HG02973 (cell line): ENCODE results near the gene COLEC12.
"Not testable (repeated sequence)": the region's sequence is repeated elsewhere in the genome, so short reads cannot be mapped to it uniquely, and the experiment has no call there.

Experiments
- ATAC-seq: cut with Tn5 transposase; IDR thresholded peaks from one replicate; pipeline ENCODE4 v1.9.1; 2021; ENCODE audit warnings: moderate library complexity; ENCODE audit not compliant: unreplicated experiment

COLEC12 gene

DNA sequence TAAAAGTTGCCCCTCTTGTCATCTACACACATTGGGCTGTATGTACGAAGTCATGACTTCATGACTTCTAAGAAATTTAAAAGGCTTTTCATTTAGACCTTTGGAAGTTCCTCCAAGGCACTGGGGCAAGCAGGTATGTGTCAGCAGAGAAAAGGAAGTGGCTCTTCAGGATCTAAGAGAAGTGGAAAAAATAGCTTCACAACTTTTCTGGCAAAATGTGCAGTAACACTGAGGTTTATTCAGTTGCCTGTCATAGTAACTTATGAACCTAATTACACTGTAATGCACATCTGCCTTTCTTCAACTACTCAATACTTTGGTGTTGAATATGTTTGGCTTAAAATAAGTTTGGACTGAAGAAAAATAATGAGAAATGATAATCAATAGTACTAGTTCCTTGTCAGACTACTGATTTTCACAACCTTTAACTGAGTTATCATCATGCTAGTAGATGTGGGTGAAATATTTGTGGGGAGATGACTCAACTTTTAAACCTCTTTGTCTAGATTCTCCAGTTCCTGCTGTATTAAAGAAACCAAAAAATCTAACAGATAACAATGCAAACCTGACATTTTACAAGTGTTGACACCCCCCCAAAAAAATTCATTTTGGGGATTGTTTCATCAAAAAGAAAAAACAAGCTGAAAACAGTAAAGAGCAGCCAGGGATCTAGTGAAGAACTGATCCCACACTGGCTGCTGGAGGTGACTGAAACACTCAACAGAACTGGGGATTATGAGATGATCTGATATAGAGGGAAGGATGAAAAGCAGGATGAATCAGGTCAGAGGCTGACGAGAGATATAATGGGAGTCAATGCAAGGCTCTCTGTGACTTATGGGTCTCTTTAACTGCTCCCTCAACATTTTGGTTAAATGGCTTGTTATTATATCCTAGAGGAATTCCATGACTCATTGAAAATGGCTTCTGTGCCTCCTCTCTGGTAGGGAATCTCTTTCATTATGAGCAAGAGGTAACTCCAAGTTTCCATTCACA lies 84.6 kb downstream of the COLEC12 start:
- ATAC-seq = no peak

DNA sequence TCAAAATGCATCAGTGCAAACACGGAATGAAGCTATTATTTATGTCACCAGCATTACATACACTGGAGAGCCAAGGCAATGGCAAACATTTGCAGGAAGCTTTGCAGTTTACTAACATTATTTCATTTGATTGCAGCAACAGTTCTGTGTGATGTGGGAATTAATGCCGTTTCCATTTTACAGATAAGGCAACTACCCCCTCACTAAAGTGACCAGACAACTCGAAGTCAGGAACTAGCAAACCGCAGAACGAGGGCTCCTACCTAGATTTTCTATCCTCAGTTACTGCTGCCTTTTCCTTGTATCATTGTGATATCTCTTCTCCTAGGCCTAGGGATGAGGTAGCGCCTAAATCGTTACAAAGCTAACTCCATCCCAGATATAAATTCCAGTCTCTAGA lies 85.5 kb downstream of the COLEC12 start:
- ATAC-seq = no peak

DNA sequence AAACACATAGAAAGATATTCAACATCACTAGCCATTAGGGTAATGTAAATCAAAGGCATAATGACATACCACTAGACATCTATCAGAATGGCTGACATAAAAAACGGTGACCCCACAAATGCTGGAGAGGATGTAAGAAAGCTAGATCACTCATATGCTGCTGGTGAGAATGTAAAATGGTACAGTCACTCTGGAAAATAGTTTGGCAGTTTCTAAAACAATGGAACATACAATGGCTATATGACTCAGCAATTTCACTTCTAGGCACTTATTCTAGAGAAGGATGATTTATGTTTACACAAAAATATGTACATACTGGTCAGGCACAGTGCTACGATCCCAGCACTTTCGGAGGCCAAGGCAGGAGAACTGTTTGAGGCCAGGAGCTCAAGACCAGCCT lies 87.3 kb downstream of the COLEC12 start:
- no peak for ATAC-seq

DNA sequence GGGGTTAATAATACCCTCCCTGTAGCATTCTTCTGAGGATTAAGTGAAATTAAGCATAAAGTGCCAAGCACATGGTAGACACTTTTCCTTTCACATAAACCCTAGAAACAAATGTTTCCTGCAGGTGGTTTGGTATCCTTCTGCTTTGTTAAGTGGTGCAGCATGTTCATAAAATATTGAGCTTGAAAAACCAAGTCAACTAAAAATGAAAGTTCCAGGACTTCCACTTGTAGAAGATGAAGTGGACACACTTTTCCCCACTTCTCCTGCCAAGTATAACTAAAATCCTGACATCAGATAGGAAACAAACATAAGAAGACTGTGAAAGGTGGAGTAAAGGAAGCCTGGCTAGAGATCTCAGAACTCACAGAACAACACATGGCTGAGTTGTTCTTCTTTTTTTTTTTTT lies 90.5 kb downstream of the COLEC12 start:
- no peak for ATAC-seq

DNA sequence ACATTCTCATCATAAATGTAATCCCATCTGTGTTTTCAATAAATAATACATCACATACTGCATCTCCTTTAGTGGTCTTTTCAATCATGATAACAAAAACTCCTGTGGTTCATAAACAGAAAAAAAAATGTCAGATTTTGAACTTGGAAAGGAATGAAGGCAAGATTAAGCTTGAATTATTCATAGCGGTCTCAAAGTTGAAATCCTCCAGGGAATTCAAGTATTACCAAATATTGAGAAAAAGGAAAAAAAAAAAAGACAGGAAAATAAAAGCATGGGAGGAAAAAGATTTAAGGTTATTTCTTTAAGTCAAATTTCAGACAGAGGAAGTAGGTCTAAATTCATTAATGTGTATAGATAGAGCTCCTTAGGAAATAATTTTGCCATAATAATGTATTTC lies 92.1 kb downstream of the COLEC12 start:
- ATAC-seq = no peak

DNA sequence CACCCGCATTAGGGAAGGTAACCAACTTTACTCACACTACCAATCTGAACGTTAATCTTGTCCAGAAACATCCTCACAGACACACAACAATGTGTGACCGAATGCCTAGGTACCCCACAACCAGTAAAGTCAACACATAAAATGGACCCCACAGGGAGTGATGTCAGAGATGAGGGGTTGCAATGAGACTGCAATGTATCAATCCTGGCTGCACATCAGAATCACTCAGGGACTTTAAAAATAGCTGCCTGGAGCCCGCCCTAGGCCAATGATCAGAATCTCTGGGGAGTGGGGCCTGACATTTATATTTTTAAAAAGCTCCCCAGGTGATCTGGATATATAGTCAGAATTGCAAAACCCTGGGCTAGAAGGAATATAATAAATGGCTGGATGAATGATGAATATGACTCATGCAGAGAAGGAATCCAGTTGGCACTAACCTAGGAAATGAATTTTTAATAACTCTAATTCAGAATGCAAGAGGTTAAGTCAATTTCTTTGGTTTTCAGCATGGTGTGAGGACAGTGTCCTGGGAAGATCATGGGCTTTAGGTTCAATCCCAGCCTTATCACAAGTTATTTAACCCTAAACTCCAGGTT lies 92.8 kb downstream of the COLEC12 start:
- ATAC-seq = no peak

DNA sequence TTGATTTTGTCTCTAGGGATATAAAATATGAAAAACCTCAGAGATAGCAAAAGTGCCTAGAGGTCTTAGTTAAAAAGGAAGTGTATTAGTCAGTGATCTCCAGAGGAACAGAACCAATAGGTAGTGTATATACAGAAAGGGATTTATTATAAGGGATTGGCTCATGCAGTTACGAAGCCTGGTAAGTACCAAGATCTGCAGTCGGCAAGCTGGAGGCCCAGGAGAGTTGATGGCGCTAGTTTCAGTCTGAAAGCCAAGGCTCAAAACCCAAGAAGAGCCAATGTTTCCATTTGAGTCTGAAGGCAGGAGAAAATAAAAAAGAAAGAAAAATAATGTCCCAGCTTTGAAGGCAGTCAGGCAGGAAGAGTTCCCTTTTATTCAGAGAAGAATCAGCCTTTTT lies 93.3 kb downstream of the COLEC12 start:
- no peak for ATAC-seq

DNA sequence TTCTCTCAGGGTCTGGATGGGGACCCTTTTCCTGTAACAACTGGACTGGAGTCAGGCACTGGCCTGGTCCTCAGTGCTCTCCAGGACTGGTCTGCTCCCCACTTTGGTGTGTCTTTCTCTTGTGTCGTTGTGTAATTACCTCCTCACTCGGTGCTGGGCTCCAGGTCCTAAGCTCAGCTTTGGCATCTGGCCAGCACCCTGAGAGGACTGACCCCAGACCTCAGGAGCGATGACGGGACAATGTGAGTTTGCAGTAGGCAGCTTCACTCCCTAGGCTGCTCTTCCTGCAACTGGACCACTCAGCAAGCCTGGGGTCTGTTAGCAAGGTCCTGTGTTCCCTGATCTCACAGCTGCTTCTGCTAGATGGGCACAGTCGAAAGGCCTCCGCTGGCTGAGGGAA lies 93.8 kb downstream of the COLEC12 start:
- ATAC-seq = no peak

DNA sequence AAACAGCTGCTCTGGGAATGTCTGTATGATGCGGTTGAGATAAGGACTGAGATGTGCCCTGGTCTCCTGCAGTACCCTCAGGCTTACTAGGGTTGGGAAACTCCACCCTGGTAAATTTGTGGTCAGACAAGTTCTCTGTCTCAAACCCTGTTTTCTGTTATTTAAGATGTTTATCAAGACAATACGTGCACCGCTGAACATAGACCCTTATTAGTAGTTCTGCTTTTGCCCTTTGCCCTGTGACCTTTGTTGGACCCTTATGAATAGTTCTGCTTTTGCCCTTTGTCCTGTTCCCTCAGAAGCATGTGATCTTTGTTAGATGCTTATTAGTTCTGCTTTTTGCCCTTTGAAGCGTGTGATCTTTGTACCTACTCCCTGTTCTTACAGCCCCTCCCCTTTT lies 95.5 kb downstream of the COLEC12 start:
- ATAC-seq = not testable (repeated sequence)

DNA sequence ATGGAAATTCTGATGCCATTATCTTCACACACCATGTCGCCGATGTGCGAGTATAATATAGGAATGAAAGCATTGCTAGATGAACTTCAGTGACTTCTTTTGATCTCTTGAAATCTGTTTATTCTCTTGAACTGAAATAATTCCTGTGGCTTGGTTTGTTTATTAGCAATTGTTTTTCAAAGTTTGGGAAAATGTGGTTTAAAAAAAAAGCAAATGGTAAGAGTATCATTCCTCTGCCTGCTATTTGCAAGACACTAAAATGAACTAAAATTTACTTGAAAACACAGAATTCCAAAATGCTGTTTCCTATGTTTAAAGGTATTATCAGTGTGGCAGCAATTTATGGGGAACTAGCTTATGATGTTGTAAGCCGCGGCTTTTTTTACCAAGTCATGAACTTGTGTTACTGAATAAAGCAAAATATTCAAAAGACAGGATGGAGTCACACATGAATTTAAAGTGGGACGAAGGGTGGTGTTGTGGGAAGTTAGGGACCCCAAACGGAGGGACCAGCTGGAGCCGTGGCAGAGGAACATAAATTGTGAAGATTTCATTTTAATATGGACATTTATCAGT lies 96.4 kb downstream of the COLEC12 start:
- no peak for ATAC-seq

DNA sequence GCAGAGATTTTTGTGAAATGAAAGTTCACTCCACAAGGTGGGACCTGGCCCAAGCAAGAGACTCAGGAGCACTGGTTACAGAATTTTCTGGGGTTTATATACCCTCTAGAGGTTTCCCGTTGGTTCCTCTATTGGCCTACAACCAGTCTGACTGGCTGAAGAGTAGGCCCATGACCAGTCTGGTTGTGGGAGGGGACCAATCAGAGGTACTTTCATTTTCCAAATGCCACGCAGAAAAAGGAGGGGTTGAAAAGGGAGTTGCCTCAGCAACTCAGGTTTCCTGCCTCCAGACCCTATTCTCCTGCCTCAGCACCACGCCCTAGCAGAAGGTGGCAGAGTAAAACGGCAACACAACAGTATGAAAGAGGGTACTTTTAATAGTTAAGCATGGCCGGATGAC lies 98.4 kb downstream of the COLEC12 start:
- ATAC-seq = no peak

DNA sequence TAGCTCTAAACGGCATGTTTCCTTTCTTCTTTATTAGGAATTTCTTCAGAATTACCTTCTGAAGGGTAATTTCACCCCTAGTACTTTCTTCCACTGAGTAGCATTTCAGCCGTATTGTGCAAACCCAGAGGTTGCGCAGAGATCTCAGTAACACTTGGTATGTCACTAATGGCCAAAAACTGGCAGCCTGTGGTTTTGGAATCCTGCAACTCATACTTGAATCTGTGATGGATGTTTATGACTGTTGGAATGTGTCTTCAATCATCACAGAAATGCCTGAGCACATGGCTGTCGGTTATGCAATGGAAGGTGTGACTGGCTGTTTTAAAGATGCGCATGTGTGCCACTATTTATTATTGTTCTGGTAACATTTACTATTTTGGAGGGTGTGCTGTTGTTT lies 100.0 kb downstream of the COLEC12 start:
- ATAC-seq = no peak

DNA sequence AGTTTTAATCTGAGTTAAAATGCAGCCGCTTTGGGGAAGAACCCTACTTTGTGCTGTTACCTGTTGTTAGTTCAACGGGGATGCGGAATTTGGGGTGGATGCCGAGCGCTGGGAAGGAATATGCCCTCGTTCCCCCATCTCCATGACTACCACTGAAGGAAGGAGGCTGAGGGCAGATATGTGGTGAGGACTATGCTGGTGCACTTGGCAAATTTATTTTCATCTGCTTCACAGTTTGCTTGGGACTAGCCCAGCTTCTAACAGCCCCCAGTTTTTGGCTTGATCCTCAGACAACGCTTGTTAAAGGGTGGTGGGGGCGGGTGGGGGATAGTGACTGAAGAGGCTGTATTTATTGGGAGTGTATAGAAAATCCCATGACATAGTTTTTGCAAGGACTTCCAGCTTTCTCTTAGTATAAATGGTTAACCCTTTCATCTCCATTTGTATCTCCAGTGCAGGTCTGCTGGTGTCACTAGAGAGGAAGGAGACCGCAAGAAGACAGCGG lies 100.8 kb downstream of the COLEC12 start:
- ATAC-seq = no peak

DNA sequence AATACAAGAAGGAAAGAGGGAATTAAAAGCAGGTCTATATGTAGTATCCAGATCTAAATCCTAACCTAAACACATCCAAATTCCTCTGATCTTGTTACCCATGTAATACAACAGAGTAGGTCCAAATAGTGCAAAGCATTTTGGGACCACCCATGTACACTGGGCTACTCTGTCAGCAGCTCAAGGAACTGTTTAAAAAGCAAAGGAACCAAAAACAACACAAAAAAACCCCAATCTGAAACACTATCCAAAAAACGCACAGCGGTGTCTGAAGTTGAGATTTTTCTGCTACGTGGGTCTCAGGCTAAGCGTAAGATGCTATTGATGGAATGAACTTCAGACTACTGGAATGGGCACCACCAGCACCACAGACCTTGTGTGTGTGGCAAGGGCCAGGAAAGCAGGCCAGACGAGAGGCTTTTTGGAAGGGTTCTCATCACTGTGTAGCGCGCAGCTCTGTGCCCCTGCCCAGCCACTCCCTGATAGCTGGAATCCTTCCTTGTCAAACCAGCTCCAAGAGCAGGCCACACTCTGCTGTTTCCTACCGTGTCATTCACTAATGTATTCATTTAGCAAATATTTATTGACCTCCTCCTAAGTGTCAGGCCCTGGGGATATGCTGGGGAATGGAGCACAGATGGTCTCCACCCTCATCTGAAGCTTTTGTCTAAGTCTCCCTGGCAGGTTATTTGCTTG lies 101.4 kb downstream of the COLEC12 start:
- ATAC-seq = no peak

DNA sequence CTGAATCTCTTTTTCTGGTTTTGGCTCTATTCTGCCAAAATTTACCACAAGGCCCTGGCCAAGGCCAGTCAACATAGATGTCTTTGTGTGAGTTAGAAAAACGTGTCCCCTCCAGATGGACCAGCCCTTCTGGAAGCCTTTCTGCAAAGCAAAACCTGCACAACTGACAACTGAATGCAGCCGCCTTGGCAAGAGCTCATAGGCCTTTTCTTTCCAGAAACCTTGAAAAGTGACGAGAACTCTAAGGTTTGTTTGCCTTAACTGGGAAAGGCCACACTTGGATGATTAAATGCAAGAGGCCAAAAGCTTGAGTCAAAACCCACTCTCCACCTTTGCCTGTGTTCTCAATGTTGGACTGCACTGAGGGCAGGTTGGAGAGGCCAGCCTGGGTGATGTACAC lies 103.9 kb downstream of the COLEC12 start:
- ATAC-seq = no peak

DNA sequence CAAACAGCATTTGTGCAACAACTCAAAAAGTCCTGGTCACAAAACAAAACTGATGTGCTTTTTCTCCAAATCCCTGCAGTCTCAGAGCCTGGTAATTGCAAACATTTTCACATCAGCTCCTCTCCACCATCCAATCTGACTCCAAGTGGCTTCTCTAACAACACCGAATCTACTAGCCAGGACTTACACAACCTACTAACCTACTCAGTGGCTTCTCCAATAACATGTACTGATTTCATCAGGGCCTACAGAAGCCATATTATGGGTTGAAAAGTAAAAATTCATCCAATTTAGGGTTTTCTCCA lies 104.3 kb downstream of the COLEC12 start:
- no peak for ATAC-seq

DNA sequence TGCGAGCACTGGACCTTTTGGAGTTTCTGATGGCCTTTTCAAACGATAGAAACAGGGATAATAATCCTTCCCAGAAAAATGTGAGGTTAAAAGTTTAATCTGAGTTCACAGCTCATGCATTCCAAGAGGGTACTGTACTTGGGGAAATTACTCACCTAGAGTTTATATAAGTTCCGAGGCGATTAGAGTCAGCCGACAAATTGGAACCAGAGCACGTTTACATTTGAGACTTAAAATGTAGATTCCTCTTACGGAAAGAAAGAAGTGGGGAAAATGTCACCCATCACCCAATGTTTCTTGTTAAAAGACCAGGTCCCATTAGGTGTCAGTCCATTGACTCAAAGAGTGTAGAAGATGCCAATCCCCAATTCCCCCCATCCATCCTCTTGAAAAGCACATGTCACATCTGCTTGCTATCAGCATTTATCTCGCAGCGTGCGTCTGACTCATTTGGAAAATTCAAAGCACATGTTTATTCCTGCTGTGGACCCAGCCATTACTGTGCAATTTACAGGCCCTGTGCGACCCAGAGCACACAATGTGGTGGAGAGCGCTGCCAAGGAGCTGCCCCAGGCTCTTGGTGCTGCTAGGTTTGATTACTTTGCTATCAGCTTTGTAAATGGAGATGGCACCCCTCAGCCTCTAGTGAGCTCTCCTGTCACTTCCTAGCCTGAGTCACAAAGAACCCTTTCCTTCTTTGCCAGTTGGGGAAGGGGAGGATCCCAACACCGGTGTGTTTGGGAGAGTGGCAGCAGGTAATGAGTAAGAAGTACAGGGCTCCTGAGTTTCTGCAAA lies 104.8 kb downstream of the COLEC12 start:
- no peak for ATAC-seq

DNA sequence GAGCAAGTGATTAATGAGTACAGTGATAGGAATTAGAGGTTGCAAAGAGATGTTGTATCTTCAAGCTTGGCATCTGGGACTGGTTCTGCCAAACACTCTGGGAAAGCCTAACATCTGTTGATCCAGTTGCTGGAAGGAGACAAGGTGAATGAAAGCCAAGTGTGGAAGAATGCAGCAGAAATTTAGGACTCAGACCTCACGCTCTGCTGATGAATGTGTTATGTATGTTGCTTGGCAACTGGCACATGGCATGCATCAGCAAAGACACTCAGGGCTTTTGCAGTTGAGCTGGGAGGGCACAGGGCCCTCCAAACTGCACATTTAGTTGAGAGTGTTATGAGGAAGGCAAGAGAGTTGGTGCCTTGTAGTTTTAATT lies 105.5 kb downstream of the COLEC12 start:
- no peak for ATAC-seq

DNA sequence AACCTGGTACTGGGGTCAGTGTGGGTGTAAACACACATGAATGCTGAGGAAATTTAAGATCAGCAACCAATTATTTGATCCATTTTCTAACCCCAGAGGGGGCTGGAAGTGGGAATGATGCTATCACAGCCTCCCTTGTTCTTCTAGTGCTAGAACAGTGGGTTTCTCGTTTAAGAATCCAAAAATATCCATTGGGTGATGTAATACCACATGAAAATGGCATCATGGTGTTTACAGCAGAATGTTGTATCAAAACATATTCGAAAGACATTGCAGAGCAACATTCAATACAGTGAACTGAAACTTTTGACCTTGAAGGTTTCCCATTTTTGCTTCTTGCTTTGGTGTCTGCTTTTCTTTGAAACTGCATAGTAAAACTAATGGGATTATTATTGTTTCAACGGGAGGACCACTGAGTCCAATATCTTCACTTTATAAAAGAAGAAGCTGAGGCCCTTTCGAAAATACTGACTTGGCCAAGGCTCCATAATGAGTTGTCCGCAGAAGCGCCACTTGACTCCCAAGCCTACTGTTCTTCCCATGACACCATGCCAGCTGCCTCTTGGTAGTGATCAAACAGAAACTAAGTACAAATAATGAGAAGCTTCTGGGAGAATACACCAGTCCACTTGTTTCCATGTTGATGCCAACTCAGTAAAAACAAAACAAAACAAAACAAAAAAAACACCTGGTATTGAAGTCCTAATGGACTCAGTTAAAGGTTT lies 106.1 kb downstream of the COLEC12 start:
- no peak for ATAC-seq

DNA sequence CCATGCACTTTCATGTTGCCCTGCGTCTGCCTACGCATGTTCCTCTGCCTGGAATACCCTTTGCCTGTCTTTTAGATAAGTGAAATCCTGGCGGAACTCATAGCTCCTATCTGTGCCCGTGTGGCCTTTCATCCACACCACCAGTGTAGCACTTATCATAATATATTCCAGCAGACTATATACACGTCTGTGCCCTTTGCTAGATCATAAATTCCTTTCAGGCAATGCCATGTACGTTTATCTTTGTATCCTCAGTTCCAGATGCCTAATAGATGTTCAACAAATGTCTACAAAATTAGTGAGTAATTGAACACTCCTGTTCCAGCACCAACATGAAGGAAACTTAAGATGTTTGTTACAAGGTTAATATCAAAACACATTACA lies 106.9 kb downstream of the COLEC12 start:
- no peak for ATAC-seq
